Progenitor cell of endocrine pancreas (in vitro differentiated cells): ENCODE data around the gene NPHP4. TPM values are rescaled to one million over a fixed set of nuclear protein-coding genes. Genes with fewer than 3 reads are reported as not detected.

Experiments
- DNase-seq: peaks from one replicate; pipeline ENCODE4 v3.0.0; 2021; ENCODE audit warnings: low spot score; ENCODE audit not compliant: unreplicated experiment
- H3K27ac Mint-ChIP-seq: 2 replicates; pipeline ENCODE4 v1.8.0; 2021; ENCODE audit warnings: mild to moderate bottlenecking, moderate library complexity, mixed read lengths
- H3K27me3 Mint-ChIP-seq: 2 replicates; pipeline ENCODE4 v1.8.0; 2021; ENCODE audit warnings: mixed read lengths
- H3K36me3 Mint-ChIP-seq: 2 replicates; pipeline ENCODE4 v1.8.0; 2022; ENCODE audit warnings: mixed read lengths; ENCODE audit not compliant: insufficient read depth
- H3K4me1 Mint-ChIP-seq: 2 replicates; pipeline ENCODE4 v1.8.0; 2021; ENCODE audit warnings: low read depth, mixed read lengths
- H3K4me3 Mint-ChIP-seq: 2 replicates; pipeline ENCODE4 v1.8.0; 2021; ENCODE audit warnings: low read depth, mild to moderate bottlenecking, moderate library complexity, mixed read lengths
- H3K9me3 Mint-ChIP-seq: 2 replicates; pipeline ENCODE4 v1.8.0; 2021; ENCODE audit warnings: low read depth, mixed read lengths
- CTCF ChIP-seq: fragments of 200-600 bp; sonication (generic); IDR thresholded peaks from one replicate; pipeline ENCODE4 v1.5.0; 2021; ENCODE audit warnings: antibody characterized with exemption, mild to moderate bottlenecking; ENCODE audit not compliant: unreplicated experiment
- total RNA-seq: library from RNA; stranded (reverse); gene quantifications from 2 replicates; pipeline ENCODE4 v1.2.1, GENCODE V29; 2021

Gene NPHP4
- total RNA-seq, 1 donor from 2014 or later, result 29.9 TPM

DNA sequence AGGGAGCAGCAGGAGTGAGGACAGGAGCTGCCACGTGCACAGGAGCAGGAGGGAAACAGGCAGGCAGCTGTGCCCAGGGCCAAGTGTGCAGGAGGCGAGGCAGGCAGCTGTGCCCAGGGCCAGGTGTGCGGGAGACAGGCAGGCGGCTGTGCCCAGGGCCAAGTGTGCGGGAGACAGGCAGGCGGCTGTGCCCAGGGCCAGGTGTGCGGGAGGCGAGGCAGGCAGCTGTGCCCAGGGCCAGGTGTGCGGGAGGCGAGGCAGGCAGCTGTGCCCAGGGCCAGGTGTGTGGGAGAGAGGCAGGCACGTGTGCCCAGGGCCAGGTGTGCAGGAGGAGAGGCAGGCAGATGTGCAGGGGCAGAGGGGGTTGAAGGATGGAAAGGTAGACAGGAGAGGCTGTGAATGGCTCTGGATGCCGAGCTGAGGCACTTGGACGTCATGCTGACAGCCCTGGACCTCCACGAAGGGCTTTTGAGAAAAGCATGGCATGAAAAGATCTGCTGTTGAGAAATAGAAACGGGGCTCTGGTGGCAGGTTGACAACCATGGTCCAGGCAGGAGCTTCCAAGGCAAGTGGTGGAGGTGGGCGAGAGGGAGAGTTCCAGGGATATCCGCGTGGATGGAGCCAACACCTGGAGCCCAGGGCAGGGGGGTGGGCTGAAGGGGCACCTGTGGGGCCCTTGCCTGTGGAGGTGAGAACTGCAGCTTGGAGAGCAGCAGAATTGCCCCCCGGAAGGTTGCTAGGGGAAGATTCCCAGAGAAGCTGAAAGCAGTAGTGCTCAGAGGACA lies 19.1 kb upstream of the NPHP4 start:
- peak overlapping the region; percentile 2 for H3K27ac Mint-ChIP-seq
- no peak for DNase-seq
- no peaks in the 10 kb centered on the region for H3K9me3 Mint-ChIP-seq
- TF ChIP-seq CTCF, result no peak
- no peak overlapping the region for H3K4me3 Mint-ChIP-seq
- no peaks in the 10 kb centered on the region for H3K36me3 Mint-ChIP-seq
- no peaks in the 10 kb centered on the region for H3K4me1 Mint-ChIP-seq
- H3K27me3 Mint-ChIP-seq, result no peaks in the 10 kb centered on the region

- no peak for DNase-seq
- H3K27ac Mint-ChIP-seq, result no peak overlapping the region
- no peaks in the 10 kb centered on the region for H3K9me3 Mint-ChIP-seq
- no peaks in the 10 kb centered on the region for H3K36me3 Mint-ChIP-seq
- no peaks in the 10 kb centered on the region for H3K4me1 Mint-ChIP-seq
- H3K27me3 Mint-ChIP-seq, result no peaks in the 10 kb centered on the region
- no peak overlapping the region for H3K4me3 Mint-ChIP-seq
- no peak for TF ChIP-seq CTCF
Measured at GRCh38 chr1:6010554-6010953, 18.3 kb upstream of the NPHP4 start.

GRCh38 chr1:6009120-6010040 lies 17.2 kb upstream of the NPHP4 start:
- Mint-ChIP-seq H3K36me3 (no peaks in the 10 kb centered on the region), H3K4me1 (no peaks in the 10 kb centered on the region), H3K4me3 (no peak overlapping the region), H3K9me3 (no peaks in the 10 kb centered on the region), H3K27ac (no peak overlapping the region), H3K27me3 (peaks cover 3% of the 10 kb centered on the region)
- DNase-seq, result no peak
- TF ChIP-seq CTCF, result no peak

DNA sequence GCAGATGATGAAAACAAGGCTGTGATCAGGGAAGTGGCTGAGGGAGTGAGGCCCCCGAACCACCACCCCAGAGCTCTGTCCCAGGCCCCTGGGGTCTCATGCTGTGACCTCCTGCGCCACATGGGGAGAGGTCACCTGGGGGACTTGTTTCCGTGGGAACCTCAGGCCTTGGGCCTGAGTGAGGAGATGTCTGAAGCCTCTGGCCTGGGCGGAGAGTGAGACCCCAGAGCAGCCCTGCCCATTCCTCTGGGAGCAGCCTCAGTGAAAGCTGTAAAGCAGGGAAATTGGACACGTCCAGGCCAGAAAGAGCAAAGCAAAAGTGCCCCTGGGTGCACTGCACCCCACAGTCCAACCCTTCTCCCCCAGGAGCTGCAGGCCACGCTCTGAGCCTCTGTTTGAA lies 16.5 kb upstream of the NPHP4 start:
- H3K36me3 Mint-ChIP-seq, result no peaks in the 10 kb centered on the region

More for the DNA sequence above, 16.5 kb upstream of the NPHP4 start:
- DNase-seq, result no peak
- H3K9me3 Mint-ChIP-seq, result no peaks in the 10 kb centered on the region
- no peak overlapping the region for H3K4me3 Mint-ChIP-seq
- no peak for TF ChIP-seq CTCF
- H3K27ac Mint-ChIP-seq, result no peak overlapping the region
- peaks cover 8% of the 10 kb centered on the region for H3K27me3 Mint-ChIP-seq
- peaks cover 3% of the 10 kb centered on the region for H3K4me1 Mint-ChIP-seq
